HG02759 (cell line): Measurements from ENCODE around the gene LMOD3.

Experiments used
- ATAC-seq: cut with Tn5 transposase; IDR thresholded peaks from one replicate; pipeline ENCODE4 v1.9.1; 2021; ENCODE audit warnings: mild to moderate bottlenecking, moderate library complexity; ENCODE audit not compliant: unreplicated experiment

LMOD3 gene

DNA sequence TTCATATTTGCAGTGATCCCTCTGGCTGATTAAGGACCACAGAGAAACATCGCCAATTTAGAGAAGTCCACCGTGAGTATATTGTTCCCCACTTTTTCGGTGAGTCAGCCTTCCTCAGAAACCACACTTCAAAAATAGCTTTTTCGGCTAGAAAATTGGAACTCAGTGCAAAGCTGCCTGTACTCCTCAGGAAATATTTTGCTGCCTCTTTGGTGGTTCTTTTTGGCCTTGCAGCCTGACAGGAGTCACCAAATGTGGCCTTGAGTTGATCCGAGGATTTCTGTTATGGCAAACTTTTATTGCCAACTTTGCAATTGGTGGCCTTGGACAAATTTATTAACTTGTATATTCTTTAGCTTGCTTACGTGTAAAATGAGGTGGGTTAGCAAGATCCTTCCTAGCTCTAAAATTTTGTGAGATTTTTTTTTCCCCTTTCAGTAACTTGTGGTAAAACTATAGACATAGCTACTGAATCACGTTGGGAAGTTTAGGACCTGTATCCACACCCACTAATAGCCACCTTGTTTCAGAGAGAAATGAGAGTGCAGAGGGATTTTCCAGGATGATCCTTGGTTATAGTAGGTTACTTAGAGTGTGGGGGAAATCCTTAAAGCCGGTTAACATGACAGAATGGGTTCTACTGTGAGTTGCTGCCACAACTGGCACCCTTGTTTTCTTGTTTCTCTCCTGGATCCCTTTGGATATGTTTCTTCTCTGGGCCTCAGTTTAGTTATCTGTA lies 27.8 kb downstream of the LMOD3 start:
- ATAC-seq: no peak

DNA sequence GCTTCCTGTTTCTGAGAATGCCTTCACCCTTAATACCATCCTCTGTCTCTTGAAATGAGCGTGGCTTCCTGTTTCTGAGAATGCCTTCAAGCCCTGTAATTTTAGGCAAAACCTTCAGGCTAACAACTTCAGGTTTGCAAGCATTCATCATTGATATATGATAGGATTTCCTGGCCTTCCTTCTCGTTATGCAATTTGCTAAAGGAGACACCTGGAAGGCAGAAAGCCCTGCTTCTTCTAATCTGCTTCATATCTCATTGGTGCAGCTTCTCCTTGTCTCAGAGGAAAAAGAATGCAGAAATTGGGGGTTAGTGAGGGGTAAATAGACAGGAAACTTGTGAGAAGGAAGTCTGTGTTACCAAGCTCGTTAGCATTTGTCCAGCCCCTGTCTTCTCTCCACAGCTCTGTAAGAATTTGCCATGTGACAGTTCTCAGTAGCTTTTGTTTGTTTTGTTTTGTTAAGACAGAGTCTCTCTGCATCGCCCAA lies 30.3 kb downstream of the LMOD3 start:
- ATAC-seq: peak; percentile 78

DNA sequence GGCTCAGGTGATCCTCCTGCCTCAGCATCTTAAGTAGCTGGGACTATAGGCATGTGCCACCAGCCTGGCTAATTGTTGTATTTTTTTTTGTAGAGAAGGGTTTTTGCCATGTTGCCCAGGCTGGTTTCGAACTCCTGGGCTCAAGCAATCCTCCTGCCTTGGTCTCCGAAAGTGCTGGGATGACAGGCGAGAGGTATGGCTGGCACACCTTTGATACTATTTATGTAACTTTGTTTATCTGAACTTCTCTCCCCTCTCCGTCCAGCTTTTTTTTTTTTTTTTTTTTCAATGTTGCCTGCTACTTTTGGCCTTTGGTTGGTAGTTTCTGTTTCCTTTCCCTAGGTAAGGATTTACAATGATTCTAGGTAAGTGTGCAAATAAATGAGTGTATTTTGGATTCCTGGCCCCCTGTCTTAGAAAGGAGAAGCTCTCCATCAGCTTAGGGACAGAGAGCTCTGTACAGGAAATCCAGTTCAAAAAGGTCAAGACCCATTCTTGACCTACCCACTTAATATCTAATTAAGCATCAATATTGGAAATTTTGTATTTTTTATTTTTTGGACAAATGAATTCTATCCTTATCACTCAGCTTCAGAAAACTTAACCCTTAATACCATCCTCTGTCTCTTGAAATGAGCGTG lies 30.9 kb downstream of the LMOD3 start:
- no peak for ATAC-seq

DNA sequence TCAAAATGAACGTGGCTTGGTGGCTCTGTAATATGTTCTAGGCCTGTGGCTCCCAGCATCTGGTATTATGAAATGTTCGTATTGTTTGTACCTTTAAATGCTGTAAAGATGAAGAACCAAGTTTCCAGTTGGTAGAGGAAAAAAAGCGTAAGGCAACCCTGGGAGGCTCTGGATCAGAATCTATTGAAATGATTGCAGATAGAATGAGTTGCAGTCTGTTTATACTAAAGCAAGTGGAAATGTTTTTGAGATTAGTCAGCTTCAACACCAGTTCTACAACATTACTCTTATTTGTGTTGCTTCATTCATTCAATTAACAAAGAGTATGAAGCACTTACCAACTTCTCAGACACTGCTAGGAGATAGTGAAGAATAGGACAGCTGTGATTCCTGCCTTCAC lies 32.4 kb downstream of the LMOD3 start:
- ATAC-seq: no peak

DNA sequence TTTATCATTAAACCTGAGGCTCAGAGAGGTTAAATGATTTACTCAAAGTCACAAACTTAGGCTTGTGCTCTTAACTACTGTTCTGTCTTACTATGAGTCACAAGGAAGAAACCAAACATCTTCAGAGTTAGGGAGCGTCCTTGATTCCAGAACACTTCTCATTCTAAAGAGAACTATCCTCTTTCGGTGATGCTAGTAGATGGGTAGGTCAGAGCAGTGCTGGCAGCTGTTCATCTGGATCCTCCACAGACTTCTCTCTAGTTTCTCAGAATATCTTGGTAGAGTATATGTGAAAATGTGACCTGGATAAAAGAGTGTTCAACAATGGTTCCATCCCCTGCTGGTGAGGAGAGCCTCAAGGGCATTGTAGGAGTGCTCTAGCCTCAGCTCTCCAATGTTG lies 34.3 kb downstream of the LMOD3 start:
- peak; percentile 22 for ATAC-seq

DNA sequence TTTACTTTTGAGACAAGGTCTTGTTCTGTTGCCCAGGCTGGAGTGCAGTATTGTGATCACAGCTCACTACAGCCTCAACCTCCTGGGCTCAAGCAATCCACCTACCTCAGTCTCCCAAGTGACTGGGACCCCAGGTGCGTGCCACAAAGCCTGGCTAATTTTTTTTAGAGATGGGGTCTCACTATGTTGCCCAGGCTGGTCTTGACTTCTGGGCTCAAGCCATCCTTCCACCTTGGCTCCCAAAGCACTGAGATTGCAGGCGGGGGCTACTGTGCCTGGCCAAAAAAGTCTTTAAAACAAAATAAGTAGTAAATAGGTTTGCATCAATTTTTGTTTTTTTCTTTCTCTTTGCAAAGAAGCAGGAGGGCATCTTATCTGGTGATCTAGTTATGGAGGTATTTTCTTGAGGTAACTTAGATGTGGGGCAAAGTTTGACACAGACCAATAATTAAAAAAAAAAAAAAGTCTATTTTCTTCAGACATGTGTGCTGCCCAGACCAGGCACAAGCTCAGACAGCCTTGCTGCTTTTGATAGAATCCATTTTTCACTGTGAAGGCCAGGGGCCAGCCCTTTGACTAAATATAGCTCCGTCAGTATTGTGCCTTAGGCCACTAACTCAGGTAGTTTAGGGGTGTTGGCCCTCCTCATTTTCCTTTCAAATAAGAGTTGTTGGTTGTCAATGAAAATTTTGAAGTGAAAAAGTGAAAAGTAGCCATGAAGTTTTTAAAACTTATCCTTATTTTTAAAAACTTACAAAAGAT lies 35.2 kb downstream of the LMOD3 start:
- no peak for ATAC-seq

DNA sequence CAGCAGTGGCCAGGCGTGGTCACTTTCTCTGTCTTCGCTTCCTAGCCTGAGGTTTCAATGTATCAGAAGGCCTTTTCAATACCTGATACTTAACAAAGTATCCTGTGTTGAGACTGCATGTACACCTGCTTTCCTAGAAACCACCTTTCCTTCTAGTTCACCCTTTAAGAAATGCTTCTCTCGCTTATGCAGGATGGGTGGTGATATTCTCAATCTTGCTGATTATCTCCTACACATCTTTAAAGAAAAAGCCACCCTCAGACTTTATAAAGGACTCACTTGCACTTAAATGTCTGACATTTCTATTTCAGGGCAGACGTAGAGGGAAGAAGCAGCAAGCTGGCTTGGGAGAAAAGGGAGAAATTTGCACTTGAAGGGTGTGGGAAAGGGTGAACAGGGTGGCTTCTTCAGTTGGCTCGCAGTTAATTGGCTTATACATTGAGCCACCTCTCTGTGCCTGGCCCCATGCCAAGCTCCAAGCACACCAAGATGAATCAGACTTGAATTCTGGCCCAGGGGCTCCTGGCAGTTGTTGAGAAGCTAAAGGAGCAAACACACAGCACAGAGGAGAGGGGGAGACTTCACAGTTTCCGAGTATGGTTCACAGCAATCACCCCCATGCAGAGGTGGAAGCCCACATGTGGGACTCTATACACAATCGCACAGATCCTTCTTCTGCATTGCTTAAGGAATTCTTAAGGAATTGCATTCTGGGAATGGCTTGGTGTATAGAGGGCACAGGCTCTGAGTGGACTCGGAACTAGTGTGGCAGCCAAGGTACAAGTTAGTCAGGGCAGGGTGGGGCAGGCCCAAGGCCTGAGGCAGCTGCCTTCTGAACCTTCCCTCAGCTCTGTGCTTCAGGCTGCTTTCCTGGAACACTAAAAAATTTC lies 36.3 kb downstream of the LMOD3 start:
- no peak for ATAC-seq

DNA sequence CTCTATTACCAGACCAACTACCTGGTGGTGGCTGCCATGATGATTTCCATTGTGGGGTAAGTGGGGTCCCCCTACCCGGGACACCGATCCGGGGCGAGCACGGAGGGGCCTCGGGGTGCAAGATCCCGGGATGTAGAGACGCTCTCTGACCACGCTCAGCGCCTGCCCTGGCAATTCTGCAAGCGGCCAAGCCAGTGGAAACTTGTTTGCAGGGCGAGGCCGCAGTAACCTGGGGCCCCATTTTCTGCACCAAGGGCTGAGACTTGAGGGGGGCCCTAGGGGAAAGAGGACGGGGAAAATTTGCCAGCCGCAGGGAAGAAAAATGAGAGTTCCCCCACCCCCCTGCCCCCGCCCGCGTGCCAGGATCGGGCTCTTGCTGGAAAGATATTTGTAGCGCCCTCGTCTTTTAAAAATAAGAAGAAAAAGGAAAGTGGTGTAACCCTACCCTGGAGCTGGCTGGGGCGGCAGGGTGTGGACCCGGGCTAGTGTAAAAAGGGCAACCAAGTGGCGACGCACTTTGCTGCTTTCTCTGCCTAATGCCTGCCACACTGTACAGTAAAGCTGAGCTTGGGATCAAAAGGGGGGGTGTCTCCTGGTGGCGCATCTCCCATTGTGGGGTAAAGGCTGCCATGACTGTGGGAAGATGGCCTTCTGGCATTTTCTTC lies 37.1 kb downstream of the LMOD3 start:
- ATAC-seq: no peak

DNA sequence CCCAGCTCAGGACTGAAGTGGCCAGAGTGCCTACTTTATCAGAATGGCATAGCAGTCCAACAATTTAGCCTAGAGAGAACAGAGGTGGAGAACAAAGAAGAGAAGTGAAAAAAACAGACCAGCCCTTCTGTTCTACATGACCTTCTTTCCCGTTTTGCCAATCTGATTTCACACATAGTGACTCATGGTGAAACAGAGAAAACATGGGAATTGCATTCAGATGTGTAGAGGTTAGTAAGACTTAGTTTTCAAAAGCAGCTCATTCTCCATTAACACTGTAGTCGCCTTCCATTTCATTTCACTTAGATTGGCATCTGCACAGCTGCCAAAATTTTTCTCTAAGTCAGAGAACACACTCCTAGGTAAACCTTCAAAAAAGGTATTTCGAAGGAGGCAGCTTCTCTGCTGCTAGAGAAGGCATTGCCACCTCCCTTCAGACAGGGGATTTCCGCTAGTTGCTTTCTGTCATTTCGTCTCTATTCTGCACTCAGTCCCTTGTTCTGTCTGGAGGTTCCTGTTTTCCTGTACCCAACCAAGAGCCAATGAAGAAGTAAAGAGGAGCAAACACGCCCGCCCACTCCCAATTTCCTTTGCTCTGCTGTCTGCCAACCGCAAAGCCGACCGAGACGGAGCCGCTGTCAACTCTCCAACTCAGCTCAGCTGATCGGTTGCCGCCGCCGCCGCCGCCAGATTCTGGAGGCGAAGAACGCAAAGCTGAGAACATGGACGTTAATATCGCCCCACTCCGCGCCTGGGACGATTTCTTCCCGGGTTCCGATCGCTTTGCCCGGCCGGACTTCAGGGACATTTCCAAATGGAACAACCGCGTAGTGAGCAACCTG lies 37.8 kb downstream of the LMOD3 start, which contains the start of gene ARL6IP5:
Gene ARL6IP5, plus strand, starts transcription at position 612 of the 842 bp plus-strand sequence. Its CDS starts 111 bp downstream, at position 723.
- peak; percentile 61 for ATAC-seq

DNA sequence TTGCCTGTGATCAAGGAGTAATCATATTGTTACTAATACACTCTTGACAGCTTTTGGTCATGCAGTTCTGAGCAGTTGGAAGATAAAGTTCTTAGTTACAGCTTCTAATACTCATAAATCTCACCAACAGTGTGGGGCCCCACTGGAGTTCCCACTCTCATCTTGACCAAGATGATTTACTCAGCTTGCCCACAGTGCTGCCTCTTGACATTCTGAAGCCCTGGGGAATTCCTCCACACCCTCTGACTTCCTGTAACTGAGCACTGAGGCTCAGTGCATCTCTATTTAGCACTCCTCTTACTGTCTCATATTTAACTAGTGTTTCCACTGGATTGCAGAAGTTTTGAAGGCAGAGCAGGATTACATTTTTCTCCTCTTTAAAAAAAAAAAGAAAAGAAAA lies 39.6 kb downstream of the LMOD3 start:
- peak; percentile 60 for ATAC-seq

DNA sequence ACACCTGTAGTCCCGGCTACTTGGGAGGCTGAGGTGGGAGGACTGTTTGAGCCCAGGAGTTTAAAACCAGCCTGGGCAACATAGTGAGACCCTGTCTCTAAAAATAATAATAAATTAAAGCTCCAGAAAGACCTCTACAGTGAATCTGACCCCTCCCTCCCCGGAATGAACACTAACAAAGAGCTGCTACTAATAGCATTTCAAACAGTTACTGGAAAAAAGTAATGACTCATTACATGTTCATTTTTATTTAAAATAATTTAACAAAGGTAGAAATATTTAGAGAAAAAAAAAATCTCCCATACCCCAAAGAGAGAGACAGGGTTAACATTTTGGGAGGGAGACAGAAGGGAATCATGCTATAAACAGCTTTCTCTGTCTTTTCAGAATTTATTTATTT lies 40.0 kb downstream of the LMOD3 start:
- no peak for ATAC-seq

DNA sequence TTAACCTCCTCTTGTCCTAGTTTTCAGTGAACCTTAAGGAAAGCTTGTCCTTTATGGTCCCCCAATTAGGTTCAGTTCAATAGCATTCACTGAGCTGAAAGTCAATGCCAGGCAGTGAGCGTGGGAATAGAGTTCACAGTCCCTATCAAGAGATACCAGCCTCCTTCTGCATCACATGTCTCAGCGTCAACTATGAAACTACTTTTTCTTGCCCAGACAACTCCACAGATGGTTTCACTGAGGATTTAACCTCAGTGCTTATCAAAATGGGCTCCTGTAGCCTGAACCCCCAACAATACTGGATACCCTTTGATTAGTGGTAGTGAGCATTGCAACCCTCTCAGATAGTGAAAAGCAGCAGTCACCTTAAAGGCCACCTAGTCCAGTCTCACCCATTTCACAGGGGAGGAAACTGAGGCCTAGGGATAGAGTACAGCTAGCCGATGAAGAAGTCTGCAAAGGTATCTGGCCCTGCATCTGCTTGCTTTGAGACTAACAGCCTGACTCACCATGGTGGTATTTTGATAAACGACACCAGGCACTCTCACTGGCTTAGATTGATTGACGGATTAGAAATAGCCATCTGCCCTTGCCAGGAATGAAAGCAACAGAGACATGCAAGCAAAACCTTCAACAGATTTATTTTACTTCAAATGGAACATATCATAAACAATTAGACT lies 40.7 kb downstream of the LMOD3 start:
- no peak for ATAC-seq

DNA sequence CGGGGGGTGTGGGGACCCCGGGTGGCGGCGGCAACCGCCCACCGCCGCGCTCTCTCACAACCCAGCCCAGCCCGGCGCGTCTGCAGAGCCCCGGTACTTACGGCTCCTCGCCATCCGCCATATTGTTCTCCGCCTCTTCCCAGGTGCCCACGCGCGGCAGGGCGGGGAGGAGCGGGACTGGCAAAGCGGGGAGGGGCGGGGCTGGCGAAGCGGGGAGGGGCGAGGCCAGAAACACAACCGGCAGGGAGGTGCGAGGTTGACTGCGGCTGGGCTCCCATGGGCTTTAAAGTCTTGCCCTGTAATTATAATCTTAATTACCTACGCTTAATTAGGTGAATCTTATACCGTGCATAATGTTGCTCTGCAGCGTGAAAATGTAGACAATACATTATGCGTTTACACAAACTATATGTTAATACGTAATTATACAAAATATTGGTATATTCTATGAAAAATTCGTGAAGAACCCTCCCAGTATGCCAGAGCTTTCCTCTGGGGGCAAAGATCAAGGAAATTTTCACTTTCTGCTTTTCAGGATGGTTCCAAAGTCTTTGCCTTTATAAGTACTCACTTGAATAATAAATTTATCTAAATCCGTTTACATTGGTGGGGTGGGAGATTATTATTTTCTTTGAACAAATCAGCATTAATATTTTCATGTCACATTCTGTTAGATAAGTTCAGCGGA lies 42.0 kb downstream of the LMOD3 start, which contains the start of gene UBA3:
Gene UBA3, minus strand, starts transcription at position 133 of the 688 bp plus-strand sequence. Its CDS starts 12 bp downstream, at position 121.
- ATAC-seq: peak; percentile 53

DNA sequence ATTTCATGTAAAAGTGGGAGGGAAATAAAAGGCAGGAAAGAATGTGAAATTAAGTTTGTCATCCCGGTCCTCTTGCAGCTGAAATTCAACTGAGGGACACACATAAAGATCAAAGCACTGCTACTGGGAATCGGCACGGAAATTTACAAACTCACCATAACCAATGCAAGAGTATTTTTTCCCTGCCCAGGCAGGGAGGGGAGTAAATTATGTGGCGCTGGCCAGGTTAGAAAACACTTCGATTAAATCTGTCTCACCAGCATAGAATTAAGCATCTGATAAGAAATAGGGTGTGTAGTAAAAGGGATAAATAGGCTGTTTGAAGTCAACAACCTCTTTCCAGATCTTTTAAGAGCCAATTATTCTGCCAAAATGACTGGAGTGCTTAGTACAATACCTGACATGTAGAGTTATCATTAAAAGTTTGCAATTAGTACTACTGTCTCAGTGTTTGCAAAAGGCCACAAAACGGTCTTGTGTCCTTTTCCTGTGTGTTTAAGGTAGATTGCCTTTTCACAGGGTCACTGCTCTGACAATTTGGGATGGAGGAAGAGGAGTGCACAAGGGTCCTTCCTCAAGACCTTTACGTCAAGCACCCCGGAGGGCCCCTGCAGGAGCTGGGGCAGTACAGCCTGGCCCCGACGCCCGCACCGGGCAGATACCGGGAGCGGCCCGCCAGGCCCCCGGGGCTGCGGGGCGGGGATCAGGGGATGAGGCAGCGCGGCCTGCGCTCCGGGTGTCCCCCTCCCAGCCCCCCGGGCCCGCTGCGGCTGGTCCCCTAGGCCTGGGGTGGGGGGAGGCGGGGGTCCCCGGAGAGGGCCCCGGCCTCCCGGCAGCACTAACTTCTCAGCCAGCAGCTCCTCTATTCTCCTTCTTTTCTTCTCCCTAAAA lies 42.9 kb downstream of the LMOD3 start:
- ATAC-seq: peak; percentile 19

DNA sequence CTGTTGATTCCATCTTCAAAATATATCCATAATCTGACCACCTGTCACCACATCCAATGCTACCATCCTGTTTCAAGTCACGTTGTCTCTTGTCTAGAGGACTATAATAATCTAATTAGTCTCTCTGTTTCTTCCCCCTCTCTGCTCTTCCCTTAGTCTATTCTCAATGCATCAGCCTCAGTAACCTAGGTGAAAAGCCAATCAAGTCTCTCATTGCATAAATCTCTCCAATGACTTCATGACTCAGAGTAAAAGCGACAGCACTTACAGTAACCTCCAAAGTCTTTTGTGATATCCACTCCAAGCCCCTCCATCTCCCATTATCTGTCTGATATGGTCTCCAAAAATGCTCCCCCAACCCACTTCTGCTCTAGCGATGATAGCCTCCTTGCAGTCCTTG lies 49.5 kb downstream of the LMOD3 start:
- no peak for ATAC-seq

DNA sequence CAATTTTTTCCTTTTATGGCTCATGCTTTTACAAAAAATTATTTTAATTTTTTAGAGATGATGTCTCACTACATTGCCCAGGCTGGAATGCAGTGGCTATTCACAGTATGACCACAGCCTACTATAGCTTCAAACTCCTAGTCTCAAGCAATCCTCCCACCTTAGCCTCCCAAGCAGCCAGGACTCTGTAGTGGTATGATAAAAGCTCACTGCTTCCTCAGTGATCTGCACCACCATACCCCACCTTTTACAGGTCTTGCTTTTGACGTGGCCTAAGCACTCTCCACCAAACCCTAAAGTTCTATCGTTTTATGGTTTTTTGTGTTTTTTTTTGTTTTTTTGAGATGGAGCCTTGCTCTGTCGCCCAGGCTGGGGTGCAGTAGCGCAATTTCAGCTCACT lies 56.3 kb downstream of the LMOD3 start:
- no peak for ATAC-seq
